Colonic mucosa (tissue), 4 donors: ENCODE data around the gene PLCL2. TPM values are rescaled to one million over a fixed set of nuclear protein-coding genes. Genes with fewer than 3 reads are reported as not detected.

ENCODE experiments used
- DNase-seq: peaks from one replicate; pipeline ENCODE4 v3.0.0-alpha.2; 2020
- H3K27ac ChIP-seq: fragments of 200-600 bp; one replicate; pipeline ENCODE4 v1.8.0; 2021
- H3K27me3 ChIP-seq: fragments of 200-600 bp; one replicate; pipeline ENCODE4 v1.8.0; 2021
- H3K36me3 ChIP-seq: fragments of 200-600 bp; one replicate; pipeline ENCODE4 v1.8.0; 2021
- H3K4me1 ChIP-seq: fragments of 200-600 bp; one replicate; pipeline ENCODE4 v1.8.0; 2021; ENCODE audit warnings: mild to moderate bottlenecking
- H3K4me3 ChIP-seq: fragments of 200-600 bp; one replicate; pipeline ENCODE4 v1.8.0; 2021
- H3K9ac ChIP-seq, 2 donors: one replicate each; pipeline ENCODE4 v1.7.0; 2013; ENCODE audit warnings: control low read depth in 2 of 2, low read depth in 2 of 2, low read length in 2 of 2
- H3K9me3 ChIP-seq: fragments of 200-600 bp; one replicate; pipeline ENCODE4 v1.8.0; 2021
- intact Hi-C: fragments of 100-400 bp; cut with DNase I; formaldehyde crosslinking; loops from one replicate; pipeline ENCODE4 v1.14.1; 2022
- total RNA-seq, 2 donors: library from RNA; stranded (reverse); fragmentation: NEBNext Ultra II Directional in 1 of 2; extraction: Animal tissue kit (Norgen Biotek cat#: 25700) in 1 of 2; gene quantifications; one replicate each; pipeline ENCODE4 v1.2.1, GENCODE V29; 2021
- TF ChIP-seq, protein P1 (sequence below): fragments of 200-600 bp; IDR thresholded peaks from one replicate; pipeline ENCODE4 v1.8.0; 2022; ENCODE audit warnings: antibody characterized with exemption, mild to moderate bottlenecking
- donor health status: healthy.
- donor health status: DM: no; HTN: no; CAD: no.
- donor health status: DM: no; HTN: no; CAD: no.

Gene PLCL2
- total RNA-seq, 2 donors from 2014 or later, result 12.3 to 15.0 TPM

DNA sequence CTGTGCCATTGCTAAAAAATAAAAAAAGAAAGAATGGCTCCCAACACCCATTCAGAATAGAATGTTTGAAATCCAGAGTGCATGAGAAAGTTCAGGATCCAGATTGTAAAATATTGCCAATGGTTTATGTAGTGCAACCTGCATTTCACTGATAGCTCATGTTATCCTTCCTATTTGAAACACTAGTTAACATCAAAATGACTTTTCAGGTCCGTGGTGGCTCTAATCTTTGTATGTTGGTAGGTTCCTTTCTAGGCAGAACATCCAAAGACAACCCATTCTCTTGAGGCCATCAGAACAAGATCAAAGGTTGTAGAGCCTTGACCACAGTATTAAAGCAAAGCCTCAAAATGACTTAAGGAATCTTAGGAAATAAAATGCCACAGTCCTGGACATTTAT, 51.0 kb downstream of the PLCL2 start:
- TF ChIP-seq, protein P1, sequence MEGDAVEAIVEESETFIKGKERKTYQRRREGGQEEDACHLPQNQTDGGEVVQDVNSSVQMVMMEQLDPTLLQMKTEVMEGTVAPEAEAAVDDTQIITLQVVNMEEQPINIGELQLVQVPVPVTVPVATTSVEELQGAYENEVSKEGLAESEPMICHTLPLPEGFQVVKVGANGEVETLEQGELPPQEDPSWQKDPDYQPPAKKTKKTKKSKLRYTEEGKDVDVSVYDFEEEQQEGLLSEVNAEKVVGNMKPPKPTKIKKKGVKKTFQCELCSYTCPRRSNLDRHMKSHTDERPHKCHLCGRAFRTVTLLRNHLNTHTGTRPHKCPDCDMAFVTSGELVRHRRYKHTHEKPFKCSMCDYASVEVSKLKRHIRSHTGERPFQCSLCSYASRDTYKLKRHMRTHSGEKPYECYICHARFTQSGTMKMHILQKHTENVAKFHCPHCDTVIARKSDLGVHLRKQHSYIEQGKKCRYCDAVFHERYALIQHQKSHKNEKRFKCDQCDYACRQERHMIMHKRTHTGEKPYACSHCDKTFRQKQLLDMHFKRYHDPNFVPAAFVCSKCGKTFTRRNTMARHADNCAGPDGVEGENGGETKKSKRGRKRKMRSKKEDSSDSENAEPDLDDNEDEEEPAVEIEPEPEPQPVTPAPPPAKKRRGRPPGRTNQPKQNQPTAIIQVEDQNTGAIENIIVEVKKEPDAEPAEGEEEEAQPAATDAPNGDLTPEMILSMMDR, result no peak
- intact Hi-C loops, result no loop called here
- Histone ChIP-seq H3K4me3 (no peak overlapping the region), H3K9me3 (no peaks in the 10 kb centered on the region), H3K27ac (no peak overlapping the region), H3K27me3 (no peaks in the 10 kb centered on the region), H3K4me1 (no peaks in the 10 kb centered on the region), H3K36me3 (no peaks in the 10 kb centered on the region), H3K9ac (no peak overlapping the region)
- no peak for DNase-seq

GRCh38 chr3:16936233-16936632, 51.5 kb downstream of the PLCL2 start:
- Histone ChIP-seq H3K27me3 (no peaks in the 10 kb centered on the region), H3K9me3 (no peaks in the 10 kb centered on the region), H3K4me1 (no peaks in the 10 kb centered on the region), H3K4me3 (no peak overlapping the region), H3K36me3 (no peaks in the 10 kb centered on the region), H3K9ac (no peak overlapping the region), H3K27ac (no peak overlapping the region)
- TF ChIP-seq, protein P1, result no peak
- intact Hi-C loops, result no loop called here
- no peak for DNase-seq

- intact Hi-C loops, result no loop called here
- Histone ChIP-seq H3K4me1 (no peaks in the 10 kb centered on the region), H3K9me3 (no peaks in the 10 kb centered on the region), H3K27me3 (no peaks in the 10 kb centered on the region), H3K9ac (no peak overlapping the region), H3K4me3 (no peak overlapping the region), H3K36me3 (no peaks in the 10 kb centered on the region), H3K27ac (no peak overlapping the region)
- DNase-seq, result no peak
- TF ChIP-seq, protein P1, result no peak
Observed at GRCh38 chr3:16936676-16937230, 52.0 kb downstream of the PLCL2 start.

DNA sequence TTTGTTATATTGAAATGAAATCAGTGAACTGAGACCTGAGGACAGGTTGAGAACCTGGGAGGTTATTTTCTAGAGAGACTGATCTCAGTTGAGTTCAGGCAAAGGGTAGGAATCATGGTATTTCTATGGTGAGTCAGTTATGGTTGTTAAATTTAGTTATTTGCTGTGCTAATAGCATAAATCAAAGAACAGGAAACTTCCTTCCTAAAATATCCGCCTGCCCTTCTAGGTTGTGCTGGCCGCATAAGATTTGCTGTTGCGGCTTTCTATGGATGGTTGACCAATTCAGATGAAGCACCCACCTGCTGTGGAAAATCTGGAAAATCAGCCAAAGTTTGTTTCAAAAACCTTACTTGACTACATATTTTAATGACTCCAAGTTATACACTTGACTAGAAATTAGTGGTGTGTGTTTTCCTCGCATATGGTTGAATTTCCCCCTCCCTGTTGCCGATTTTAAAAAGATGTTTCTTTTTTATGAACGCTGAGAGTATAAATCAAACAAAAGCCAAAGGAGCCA, 52.6 kb downstream of the PLCL2 start:
- intact Hi-C loops, result no loop called here
- Histone ChIP-seq H3K9ac (no peak overlapping the region), H3K9me3 (no peaks in the 10 kb centered on the region), H3K36me3 (no peaks in the 10 kb centered on the region), H3K27ac (no peak overlapping the region), H3K4me1 (no peaks in the 10 kb centered on the region), H3K27me3 (no peaks in the 10 kb centered on the region), H3K4me3 (no peak overlapping the region)
- TF ChIP-seq, protein P1, result no peak
- no peak for DNase-seq

DNA sequence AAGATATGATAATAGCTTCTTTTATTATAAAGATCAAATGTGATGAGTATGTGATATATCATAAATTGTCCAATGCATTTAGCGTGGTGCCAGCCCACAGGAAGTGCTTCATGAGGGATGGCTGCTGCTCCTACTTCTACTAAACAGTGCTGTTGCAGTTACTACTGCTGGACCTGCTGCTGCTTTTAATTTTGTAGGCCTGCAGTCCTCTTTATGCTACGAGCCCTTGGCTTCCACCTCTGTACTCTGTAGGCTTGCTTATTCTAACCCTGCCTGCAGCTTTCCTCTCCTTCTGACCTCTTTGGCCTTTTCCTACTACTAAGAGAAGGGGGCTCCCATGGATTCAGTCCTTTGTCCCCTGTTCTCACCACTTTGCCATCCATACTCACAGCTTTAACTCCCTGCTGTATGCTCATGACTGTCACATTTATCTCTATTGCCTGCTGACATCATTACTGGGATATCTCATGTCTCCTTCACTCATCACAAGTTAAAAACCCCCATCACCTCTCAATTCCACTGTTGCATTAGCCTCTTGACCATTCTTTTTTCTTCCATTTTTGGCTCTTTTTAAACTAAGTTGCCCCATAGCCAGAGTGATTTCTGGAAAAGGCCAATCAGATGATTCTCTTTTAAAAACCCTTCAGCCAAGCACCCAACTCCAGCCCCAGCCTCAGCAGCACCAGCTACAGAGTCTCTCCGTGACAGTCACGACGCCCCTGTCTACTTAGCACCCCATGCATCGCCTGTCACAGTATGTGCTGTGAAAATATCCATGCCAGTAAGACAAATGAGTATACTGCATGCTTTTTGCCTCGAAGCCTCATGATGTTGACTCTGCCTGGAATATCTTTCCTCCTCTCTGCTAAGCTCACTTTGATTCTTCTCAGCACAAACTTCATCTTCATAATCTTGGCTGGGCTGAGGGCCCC, 56.3 kb downstream of the PLCL2 start:
- H3K27me3 ChIP-seq, result no peaks in the 10 kb centered on the region
- H3K4me1 ChIP-seq, result no peaks in the 10 kb centered on the region
- H3K9me3 ChIP-seq, result no peaks in the 10 kb centered on the region
- intact Hi-C loops, result no loop called here
- H3K9ac ChIP-seq, result no peak overlapping the region
- no peak overlapping the region for H3K27ac ChIP-seq
- TF ChIP-seq, protein P1, result no peak
- no peak for DNase-seq
- no peaks in the 10 kb centered on the region for H3K36me3 ChIP-seq
- H3K4me3 ChIP-seq, result no peak overlapping the region
